Tibial nerve (tissue), 4 donors: ENCODE data around the gene ST6GALNAC5.

ENCODE experiments used
- EP300 ChIP-seq, 2 donors: sonication (generic); formaldehyde crosslinking; IDR thresholded peaks; one replicate each; pipeline ENCODE4 v1.6.1; 2017; ENCODE audit warnings: antibody characterized with exemption in 2 of 2, mild to moderate bottlenecking in 1 of 2
- TF ChIP-seq, protein P1 (sequence below), 5 experiments: fragments of 200-600 bp in 3 of 5; fragments of 450-650 bp in 2 of 5; sonication (generic) in 3 of 5; IDR thresholded peaks; one replicate each; pipeline ENCODE4 v1.5.1; 2016 to 2019; ENCODE audit warnings: antibody characterized with exemption in 5 of 5, mild to moderate bottlenecking in 3 of 5, moderate library complexity in 2 of 5

DNA sequence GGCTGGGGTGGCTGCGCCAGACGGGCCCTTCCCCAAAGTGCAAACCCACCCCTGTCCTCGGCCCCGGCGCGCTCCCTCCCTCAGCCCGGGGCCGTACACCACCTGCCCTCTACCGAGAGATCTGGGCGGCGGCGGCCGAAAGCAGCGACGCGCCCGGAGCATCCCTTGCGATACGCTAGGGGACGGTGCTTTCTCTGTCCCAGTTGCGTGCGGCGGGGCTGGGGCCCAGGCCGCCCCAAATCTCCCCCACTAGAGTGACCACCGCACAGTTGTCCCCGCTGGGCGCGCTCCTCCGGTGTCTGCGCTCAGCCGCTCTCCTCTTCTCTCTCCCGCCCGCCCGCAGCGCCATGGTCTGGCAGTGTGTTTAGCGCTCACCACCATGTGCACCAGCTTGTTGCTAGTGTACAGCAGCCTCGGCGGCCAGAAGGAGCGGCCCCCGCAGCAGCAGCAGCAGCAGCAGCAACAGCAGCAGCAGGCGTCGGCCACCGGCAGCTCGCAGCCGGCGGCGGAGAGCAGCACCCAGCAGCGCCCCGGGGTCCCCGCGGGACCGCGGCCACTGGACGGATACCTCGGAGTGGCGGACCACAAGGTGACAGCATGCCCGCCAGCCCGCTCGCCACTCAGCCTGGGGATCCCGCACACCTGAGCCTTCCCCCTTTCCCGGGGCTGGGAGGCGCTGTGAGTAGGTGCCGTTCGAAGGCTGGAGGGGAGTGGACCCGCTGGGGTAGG is 1.0 kb downstream of the ST6GALNAC5 start:
- TF ChIP-seq, protein P1, sequence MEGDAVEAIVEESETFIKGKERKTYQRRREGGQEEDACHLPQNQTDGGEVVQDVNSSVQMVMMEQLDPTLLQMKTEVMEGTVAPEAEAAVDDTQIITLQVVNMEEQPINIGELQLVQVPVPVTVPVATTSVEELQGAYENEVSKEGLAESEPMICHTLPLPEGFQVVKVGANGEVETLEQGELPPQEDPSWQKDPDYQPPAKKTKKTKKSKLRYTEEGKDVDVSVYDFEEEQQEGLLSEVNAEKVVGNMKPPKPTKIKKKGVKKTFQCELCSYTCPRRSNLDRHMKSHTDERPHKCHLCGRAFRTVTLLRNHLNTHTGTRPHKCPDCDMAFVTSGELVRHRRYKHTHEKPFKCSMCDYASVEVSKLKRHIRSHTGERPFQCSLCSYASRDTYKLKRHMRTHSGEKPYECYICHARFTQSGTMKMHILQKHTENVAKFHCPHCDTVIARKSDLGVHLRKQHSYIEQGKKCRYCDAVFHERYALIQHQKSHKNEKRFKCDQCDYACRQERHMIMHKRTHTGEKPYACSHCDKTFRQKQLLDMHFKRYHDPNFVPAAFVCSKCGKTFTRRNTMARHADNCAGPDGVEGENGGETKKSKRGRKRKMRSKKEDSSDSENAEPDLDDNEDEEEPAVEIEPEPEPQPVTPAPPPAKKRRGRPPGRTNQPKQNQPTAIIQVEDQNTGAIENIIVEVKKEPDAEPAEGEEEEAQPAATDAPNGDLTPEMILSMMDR (IDR thresholded peaks at IDR 0.05) = peak in 4 of 5 experiments; percentile 6 to 51 (median 40)
- TF ChIP-seq EP300 (IDR thresholded peaks at IDR 0.05) = no peak
